WTC11 (cell line): Measurements from ENCODE around the gene HNRNPC.

ENCODE experiments used
- GABPB1 ChIP-seq: sonication (generic); formaldehyde crosslinking; IDR thresholded peaks from 2 replicates; pipeline ENCODE4 v1.8.1; 2023; ENCODE audit warnings: mild to moderate bottlenecking, missing genetic modification reagents
- KAT7 ChIP-seq: sonication (generic); formaldehyde crosslinking; IDR thresholded peaks from 2 replicates; pipeline ENCODE4 v1.8.1; 2023; ENCODE audit warnings: missing genetic modification reagents, mild to moderate bottlenecking, borderline replicate concordance
- ZNF263 ChIP-seq: sonication (generic); formaldehyde crosslinking; IDR thresholded peaks from 2 replicates; pipeline ENCODE4 v1.8.1; 2022; ENCODE audit warnings: low read depth, mild to moderate bottlenecking, moderate library complexity, missing genetic modification reagents

DNA sequence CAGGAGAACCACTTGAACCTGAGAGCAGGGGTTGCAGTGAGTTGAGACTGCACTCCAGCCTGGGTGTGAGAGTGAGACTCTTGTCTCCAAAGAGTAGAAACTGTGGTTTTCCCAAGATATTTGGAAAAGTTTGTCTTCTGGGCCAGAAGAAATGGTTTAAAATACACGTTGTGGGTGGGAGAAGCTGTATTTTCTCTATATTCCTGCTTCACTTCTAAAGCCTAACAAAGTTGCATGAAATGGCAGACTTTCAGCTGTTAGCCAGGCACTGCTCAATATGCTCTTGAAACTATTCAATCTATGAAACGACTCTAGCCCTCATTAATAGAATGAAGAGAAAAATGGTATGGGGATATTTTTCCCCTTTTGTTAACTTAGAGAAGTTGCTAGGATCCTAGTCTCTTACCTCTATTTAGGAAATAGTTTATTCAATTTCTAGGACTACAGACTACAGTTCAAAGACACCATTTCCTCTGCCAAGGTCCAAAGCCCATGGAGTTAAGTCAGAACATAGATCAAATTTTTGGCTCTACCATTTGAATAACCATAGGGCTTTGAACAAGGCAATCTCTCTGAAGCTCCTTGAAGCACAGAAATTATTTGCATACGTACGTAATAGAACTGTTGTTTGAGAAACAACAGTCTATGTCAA, 64.1 kb downstream of the HNRNPC start:
- TF ChIP-seq GABPB1 (no peak), ZNF263 (no peak), KAT7 (CRISPR knock-in tag) (no peak)
